T47D (cell line): ENCODE results near the gene PIK3R6.
A peak's percentile ranks its signal among the peaks of the same experiment; 100 is the strongest.

Experiments
- DNase-seq, 2 experiments: peaks; one replicate each; pipeline versions ENCODE4 v3.0.0 to v3.0.0-alpha.2; 2011 to 2012; ENCODE audit warnings: low read depth in 1 of 2, low spot score in 1 of 2
- JUND ChIP-seq: IDR thresholded peaks from 2 replicates; pipeline ENCODE4 v1.6.1; 2012; ENCODE audit warnings: low read depth
- in situ Hi-C: cut with HindIII; loops from 2 replicates; pipeline ENCODE4 v1.10.0; 2016; ENCODE audit warnings: low sequenced_read_pairs, low pct_unique_long_range_greater_than_20kb

The PIK3R6 gene

DNA sequence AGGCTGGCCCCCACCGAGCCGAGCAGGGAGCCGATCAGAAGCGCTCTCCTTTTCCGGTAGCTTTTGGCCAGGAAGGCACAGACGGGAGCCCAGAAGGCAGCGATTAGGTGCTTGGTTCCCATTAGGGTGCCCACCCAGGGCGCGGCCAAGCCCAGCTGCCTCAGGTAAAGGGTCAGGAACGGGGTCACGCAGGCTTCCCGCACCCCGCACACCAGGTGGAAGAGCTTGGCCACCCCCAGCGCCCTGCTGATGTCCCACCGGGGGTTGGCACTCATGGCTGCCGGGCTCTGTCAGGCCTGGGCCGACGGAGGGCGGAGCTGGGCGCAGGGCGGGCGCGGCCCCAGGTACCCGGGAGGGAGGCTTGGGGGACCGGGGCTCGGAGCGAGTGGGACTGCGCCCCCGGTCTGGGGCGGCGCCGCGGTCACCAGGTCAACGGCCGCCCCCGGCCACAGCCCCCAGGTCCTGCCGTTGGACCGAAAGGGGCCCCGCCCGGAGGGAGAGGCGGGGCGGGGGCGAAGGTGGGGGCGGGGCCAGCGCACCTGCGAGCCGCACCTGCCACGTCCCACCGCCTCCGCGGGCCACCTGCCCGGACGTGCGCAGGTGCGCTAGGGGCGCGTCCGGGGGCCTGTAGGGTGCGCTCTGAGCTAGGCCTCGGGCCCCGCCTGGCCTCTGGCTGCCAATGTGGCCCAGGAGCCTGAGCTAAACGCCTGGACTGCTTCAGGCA lies 68.5 kb downstream of the PIK3R6 start, which contains the start of gene MFSD6L:
MFSD6L (minus strand) TSS at position 520 of the 724 bp plus-strand sequence; CDS start at position 275, 245 bp downstream.
- peak; percentile 27 to 53 for DNase-seq
- in situ Hi-C loops = no loop called here

GRCh38 chr17:8798176-8798845 lies 69.2 kb downstream of the PIK3R6 start:
- in situ Hi-C loops = no loop called here
- TF ChIP-seq JUND = no peak
- DNase-seq = no peak

More for the DNA sequence above, 68.5 kb downstream of the PIK3R6 start, which contains the start of gene MFSD6L:
- TF ChIP-seq JUND = no peak

DNA sequence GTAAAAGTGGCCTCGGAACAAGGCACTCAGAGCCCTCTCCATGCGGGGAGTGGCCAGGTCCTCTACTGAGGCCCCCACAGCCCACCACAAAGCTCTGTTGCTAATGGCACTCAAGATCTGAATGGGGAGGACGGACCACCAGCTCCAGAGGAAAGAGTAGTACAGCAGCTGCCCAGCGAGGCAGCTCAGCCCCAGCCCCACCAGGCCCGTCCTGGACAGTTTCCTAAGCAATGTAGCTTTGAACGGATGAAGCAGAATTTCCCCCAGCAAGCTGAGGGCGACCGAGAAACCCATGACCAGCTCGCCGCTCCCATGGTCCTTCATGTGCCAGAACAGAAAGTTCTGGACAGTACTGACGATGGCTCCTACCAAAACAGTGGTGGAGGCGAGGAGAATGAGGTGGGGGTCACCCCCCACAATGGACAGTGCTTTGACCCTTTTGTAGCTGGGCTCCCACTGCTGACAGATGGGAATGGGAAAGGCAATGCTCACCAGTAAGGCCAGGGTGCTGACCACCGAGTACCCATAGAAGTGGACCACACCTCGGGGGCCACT lies 69.8 kb downstream of the PIK3R6 start:
- TF ChIP-seq JUND = no peak
- no peak for DNase-seq
- in situ Hi-C loops = no loop called here

GRCh38 chr17:8794636-8795035 lies 72.8 kb downstream of the PIK3R6 start:
- in situ Hi-C loops = no loop called here
- no peak for TF ChIP-seq JUND
- no peak for DNase-seq

DNA sequence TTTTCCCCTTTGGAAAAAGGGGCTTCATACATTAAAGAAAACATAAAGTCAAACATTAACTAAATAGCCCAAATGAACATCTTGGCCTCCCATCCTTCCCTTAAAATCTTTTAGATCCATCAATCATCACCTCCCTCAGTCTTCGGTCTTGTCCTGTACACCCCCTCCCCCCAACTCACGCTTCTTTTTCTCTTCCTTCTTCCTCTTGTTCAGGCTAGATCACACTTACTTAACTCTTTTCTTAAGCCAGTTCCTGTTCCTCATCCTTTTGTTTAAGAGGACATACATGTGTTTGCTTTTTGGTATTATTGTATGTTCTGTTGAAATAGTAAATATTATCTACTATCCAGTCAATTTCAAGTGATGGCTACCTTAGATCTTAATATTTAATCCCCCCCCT lies 73.8 kb downstream of the PIK3R6 start:
- no peak for TF ChIP-seq JUND
- in situ Hi-C loops = no loop called here
- DNase-seq = no peak

DNA sequence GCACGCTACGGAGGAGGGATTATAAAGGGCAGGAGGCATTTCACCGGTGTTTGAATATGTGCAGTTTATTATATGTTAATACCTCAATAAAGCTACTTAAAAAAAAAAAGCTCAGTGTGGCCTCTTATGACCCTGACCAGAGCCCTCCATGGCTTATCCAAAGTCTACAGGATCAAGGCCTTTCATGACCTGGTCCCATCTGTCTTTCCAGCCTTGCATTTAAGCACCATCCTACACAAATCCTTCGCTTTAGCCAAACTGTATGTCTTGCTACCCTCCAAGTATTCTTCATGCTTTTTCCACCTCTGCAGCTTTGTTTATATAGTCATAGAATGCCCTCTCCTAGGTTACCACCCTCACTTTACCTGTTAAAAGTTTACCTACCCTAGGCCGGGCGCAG lies 74.8 kb downstream of the PIK3R6 start:
- no peak for TF ChIP-seq JUND
- in situ Hi-C loops = no loop called here

GRCh38 chr17:8791910-8792270 lies 75.6 kb downstream of the PIK3R6 start:
- DNase-seq = no peak
- in situ Hi-C loops = no loop called here
- no peak for TF ChIP-seq JUND

More for the DNA sequence above, 74.8 kb downstream of the PIK3R6 start:
- no peak for DNase-seq

DNA sequence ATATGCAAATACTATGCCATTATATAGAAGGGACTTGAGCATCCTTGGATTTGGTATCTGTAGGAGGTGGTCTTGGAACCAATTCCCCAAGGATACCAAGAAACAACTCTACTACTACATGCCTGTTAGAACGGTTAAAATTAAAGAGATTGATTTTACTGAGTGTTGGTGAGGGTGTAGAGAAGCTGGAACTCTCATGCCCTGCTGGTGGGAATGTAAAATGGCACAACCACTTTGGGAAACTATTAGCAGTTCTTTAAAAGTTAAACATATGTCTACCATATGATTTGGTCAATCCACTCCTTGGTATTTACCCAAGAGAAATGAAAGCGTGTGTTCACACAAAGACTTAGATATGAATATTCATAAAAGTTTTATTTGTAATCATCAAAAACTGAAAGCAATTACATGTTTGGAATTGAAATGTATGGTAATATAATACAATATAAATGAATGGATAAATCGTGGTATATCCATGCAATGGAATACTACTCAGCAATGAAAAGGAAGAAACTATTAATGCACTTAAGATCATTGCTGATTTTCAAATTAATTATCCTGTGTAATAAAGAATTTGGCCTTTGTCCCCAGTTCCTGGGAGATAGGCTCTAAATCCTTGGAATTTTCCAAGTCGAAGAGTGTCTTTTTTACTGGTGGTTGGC lies 76.1 kb downstream of the PIK3R6 start:
- no peak for DNase-seq
- in situ Hi-C loops = no loop called here
- no peak for TF ChIP-seq JUND

DNA sequence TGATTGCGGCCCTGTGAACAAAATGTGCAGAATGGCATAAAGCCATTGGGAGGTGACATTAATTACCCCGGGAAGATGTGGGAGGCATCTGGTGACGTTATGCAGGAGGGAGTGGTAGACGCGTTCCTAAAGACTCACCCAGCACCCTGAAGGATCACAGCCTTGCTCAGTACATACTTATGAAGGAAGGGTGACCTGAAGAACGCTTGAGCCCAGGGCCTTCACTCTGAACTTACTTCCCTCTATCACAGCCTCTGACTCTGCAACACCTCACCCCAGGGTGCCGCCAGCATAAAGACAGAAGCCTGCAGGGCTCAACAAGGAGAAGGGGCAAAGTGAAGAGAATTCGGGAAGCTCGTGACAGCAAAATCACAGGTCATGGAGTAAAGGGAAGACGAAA lies 77.7 kb downstream of the PIK3R6 start:
- no peak for DNase-seq
- TF ChIP-seq JUND = no peak
- in situ Hi-C loops = no loop called here

DNA sequence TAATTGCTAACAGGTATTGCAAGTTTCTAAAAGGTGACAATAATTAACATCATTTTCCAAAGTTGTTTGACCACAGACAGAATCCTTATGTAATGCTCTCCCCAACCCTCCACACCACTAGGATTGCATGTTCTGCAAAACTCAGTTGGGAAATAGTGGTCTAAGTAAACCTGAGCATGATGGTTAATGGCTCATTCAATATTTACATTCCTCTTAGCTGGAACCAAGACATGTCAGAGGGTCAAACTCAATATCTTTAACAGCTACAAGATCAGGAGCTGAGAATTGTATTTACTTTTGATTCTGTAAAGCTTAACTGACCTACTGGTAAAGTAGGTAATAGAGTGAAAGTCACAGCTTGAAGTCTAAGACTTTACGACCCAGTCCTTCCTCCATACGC lies 78.5 kb downstream of the PIK3R6 start:
- TF ChIP-seq JUND = no peak
- no peak for DNase-seq
- in situ Hi-C loops = no loop called here

GRCh38 chr17:8785547-8786413 lies 81.7 kb downstream of the PIK3R6 start:
- peak; percentile 28 to 77 for DNase-seq

DNA sequence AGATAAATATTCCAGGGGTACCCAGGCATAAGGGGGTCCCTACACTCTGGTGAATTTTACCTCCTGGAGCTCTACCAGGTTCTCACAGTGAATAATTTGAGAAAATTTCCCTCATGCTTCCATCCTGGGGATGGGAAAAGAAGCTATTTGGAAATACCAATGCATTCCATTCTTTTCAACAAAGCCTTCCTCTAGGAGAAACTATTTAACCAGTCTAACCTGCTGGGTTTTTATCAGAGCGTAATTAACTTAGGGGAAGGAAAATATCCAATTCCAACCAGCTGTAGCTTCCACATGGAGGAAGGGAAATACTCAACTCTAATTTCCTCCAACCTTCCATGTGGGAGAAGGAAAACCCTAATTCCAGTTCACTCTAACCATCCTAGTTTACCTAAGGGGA lies 85.3 kb downstream of the PIK3R6 start:
- TF ChIP-seq JUND = no peak

More at GRCh38 chr17:8785547-8786413, 81.7 kb downstream of the PIK3R6 start:
- in situ Hi-C loops = no loop called here
- no peak for TF ChIP-seq JUND

More for the DNA sequence above, 85.3 kb downstream of the PIK3R6 start:
- DNase-seq = peak in 1 of 2 experiments; percentile 25
- in situ Hi-C loops = no loop called here
